Neural progenitor cell (in vitro differentiated cells): ENCODE measurements around the gene PC.

Experiments used
- CTCF ChIP-seq: fragments of 200-600 bp; sonication (generic); IDR thresholded peaks from 2 replicates; pipeline ENCODE4 v1.5.1; 2017; ENCODE audit warnings: antibody characterized with exemption, mild to moderate bottlenecking
- EZH2 ChIP-seq: fragments of 200-600 bp; sonication (generic); IDR thresholded peaks from 2 replicates; pipeline ENCODE4 v1.6.1; 2017; ENCODE audit warnings: antibody characterized with exemption, mild to moderate bottlenecking, moderate library complexity
- EZH2phosphoT487 ChIP-seq: fragments of 200-600 bp; sonication (generic); IDR thresholded peaks from 2 replicates; pipeline ENCODE4 v1.6.1; 2017; ENCODE audit warnings: antibody characterized with exemption

- peak; percentile 48 for TF ChIP-seq CTCF
- no peak for TF ChIP-seq EZH2
- TF ChIP-seq EZH2phosphoT487: no peak
Observed at GRCh38 chr11:66851698-66852465, 106.3 kb downstream of the PC start.
